ENCODE data around the gene CD80. TPM values are rescaled to one million over a fixed set of nuclear protein-coding genes. Genes with fewer than 3 reads are reported as not detected.
A peak's percentile ranks its signal among the peaks of the same experiment; 100 is the strongest.
"Not testable (repeated sequence)": the region's sequence is repeated elsewhere in the genome, so short reads cannot be mapped to it uniquely, and the experiment has no call there.

CD80 gene, protein sequence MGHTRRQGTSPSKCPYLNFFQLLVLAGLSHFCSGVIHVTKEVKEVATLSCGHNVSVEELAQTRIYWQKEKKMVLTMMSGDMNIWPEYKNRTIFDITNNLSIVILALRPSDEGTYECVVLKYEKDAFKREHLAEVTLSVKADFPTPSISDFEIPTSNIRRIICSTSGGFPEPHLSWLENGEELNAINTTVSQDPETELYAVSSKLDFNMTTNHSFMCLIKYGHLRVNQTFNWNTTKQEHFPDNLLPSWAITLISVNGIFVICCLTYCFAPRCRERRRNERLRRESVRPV
- under 1 TPM; 0.10 to 0.21 TPM for total RNA-seq
- long read RNA-seq = 0 reads

DNA sequence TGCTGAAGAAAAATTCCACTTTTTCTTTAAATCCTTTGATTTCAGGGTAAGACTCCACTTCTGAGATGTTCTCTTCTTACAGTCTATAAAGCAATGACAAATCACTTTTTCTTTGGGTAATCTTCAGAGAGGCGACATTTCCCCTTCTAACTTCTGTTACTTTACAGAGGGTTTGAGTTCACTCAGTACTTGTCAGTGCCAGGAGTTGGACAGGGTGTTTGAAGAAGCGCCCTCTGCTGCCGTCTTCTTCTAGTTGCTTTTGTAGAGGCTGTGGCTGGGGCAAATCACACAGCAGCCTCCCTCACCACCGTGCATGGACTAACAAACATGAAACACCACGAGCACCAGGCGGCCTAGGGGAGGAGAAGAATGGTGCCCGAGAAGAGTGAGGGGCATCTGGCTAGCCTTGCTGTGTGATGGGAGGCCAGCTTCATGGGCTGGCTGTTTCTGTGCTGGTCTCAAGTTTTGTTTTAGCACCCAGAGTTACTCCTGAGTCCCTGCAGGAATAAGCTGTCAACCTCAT lies at the start of gene CD80:
Gene CD80 (minus strand): TSS at position 174 of the 523 bp plus-strand sequence. CDS start 1,886 bp downstream, outside the sequence.
- DNase-seq (peak; percentile 55), ATAC-seq (peak; percentile 80 to 81)
- intact Hi-C loops (cut with DNase I) = no loop called here

DNA sequence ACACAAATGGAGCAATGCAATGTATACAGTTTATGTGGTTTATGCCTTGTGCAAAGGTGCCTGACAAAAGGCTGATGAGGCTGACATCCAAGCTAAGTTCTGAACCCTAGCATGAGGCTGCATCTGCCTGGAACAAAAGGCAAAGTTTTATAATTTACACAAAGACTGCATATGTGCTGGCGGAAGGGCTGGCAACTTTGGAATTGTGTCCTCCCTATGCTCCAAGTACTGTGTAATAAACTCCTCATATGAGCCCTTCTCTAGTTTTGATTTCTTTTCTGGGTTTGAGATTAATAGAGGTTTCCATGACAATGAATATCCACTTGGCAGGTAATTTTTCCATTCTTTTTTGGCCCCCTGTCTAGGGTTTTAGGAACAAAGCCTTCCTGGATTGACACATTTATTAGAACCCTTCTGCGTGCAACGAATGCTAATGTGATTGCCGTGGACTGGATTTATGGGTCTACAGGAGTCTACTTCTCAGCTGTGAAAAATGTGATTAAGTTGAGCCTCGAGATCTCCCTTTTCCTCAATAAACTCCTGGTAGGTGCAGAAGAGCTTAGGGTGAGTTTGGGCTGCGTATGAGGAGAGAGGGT lies 49.1 kb upstream of the CD80 start:
- ATAC-seq = no peak
- intact Hi-C loops (cut with DNase I) = no loop called here
- no peak for DNase-seq

DNA sequence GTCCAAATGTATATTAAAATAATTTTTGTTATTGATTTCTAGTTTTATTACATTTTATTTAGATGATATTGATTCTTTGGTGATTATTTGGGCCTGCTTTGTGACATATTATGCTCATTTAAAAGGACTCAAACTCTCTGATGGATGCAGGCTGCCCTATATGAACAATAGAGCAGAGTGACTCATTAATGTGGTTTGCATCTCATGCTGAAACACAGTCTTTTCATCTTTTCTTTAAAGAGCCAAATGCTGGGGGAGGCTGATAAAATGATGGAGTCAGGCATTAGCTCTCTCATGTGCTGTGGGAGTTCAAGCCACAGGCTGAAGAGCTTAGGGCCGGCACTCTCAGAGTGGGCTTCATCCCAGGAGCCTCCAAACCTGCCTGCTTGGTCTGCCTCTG lies 45.5 kb upstream of the CD80 start:
- DNase-seq = no peak
- intact Hi-C loops (cut with DNase I) = loop anchor here in 1 of 2 donors (5.0 kb wide), 1 partner anchor 32 kb away; no protein-coding TSS in a partner anchor
- no peak for ATAC-seq

DNA sequence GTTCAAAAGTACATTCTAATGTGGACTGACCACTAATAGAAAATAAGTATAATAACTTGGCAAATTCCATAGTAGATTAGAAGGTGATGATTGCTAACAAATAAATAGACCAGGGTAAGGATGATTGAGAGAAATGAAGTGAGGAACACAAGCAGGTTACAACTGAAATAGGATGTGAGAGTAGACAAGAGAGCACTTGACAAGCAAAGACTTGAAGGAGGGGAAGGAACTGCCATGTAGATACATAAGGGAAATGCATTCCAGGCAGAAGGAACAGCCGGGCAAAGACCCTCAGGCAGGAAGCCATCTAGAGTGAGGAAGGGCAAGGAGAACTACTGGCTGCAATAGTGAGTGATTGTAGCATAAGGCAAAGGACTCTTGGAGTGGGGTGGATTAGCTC lies 43.3 kb upstream of the CD80 start:
- DNase-seq = no peak
- intact Hi-C loops (cut with DNase I) = loop anchor here in 1 of 2 donors (5.0 kb wide), 1 partner anchor 35 kb away; no protein-coding TSS in a partner anchor

DNA sequence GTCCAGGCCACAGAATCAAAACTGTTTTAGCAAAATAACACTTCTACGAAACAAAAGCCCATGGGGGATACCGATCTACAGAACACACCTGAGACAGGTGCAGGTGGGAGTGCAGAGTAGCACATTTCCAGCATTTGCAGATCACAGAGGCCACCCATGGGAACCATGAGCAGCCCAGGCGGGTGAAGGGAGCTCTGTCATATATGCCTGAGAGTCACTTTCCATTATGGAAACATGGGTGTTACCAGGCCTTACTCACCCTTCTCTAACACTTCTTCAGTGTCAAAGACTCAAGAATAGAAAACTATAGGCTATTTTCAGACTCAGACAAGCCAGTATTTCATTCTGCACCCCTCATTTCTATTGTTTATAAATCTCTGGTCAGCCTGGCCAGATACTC lies 41.7 kb upstream of the CD80 start:
- intact Hi-C loops (cut with DNase I) = loop anchor here in 1 of 2 donors (5.0 kb wide), 1 partner anchor 36 kb away; no protein-coding TSS in a partner anchor
- DNase-seq (no peak), ATAC-seq (peak; percentile 25 to 74)

More for the DNA sequence above, 43.3 kb upstream of the CD80 start:
- ATAC-seq = no peak

DNA sequence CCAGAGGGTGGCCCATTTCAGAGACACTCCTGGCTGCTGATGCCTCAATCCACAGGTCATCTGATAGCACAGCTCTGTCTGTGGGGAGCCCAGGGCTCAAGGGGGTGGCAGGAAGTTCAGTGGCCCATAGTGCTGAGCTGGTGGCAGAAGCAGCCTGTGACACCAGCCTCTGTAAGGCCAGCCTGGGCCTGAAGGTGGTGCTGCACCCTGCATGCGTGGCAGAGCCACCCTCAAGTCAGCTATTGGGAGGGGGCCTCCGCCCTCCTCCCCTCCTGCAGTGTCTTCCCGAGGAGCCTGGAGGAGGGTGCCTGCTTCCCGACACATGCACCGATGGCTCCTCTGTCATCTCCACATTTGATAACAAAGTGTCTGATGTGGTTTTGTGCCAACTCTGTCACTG lies 41.3 kb upstream of the CD80 start:
- ATAC-seq = peak; percentile 86 to 88
- DNase-seq = peak; percentile 33
- intact Hi-C loops (cut with DNase I) = loop anchor here in 1 of 2 donors (5.0 kb wide), 1 partner anchor 37 kb away; no protein-coding TSS in a partner anchor

DNA sequence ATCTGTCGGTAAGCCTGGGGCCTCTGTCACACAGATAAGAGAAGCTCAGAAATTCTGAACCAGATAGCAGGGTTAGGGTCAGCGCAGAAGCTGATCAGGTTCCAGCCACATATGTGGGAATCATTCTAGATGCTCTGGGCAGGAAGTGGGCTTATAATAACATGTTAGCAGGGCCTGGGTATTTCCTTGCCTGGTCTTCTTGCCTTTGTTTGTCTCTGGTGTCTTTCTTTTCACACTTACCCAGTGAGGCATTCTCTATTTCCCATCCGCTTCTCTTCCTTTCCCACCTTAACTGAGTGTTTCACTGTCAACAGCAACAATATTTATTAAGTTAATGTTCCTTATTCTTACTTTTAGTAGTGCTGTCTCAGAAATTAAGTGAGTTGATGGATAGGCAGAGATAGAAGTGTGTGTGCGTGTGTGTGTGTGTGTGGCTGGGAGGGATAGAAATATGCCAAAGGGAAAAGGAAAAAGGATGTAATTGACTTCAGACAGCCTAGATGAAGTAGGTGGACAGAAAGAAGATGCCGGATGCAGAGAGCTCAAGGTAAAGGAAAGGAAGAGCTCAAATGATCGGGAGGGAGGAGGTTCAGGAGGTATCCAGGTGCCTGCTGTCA lies 40.3 kb upstream of the CD80 start:
- intact Hi-C loops (cut with DNase I) = loop anchor here in 1 of 2 donors (5.0 kb wide), 1 partner anchor 38 kb away; no protein-coding TSS in a partner anchor
- ATAC-seq (no peak), DNase-seq (no peak)

DNA sequence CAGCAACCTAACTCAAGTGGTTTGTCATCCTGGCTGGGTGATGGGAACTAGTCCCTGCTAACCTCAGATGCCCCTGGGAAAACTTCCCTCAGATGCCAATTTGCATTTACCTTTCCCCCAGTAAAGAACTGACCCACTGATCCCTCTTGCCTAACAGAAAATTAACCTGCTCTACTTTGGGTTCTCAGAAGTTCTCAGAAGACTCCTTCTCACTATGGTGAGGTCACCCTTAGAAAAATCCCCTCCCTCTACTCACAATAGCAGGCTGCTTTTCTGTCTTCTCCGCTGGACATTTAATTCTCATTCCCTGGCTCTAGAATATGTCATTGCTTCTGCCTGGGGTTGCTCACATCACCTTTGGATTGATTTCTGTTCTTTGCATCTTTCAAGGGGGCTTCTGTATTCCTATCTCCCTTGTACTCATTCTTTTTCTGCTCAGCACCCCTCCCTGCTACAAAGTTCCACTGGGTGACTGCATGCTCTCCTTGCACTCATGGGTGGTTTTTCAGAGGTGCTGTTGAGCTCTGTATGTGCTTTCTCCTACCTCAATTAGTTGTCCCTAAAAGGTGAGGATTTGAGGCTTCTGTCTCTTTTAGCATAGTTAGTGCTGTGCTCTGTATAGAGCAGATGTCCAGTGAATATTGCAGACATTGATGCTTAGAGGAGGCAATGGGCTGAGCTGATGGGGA lies 39.1 kb upstream of the CD80 start:
- DNase-seq = no peak
- intact Hi-C loops (cut with DNase I) = no loop called here
- ATAC-seq = no peak

DNA sequence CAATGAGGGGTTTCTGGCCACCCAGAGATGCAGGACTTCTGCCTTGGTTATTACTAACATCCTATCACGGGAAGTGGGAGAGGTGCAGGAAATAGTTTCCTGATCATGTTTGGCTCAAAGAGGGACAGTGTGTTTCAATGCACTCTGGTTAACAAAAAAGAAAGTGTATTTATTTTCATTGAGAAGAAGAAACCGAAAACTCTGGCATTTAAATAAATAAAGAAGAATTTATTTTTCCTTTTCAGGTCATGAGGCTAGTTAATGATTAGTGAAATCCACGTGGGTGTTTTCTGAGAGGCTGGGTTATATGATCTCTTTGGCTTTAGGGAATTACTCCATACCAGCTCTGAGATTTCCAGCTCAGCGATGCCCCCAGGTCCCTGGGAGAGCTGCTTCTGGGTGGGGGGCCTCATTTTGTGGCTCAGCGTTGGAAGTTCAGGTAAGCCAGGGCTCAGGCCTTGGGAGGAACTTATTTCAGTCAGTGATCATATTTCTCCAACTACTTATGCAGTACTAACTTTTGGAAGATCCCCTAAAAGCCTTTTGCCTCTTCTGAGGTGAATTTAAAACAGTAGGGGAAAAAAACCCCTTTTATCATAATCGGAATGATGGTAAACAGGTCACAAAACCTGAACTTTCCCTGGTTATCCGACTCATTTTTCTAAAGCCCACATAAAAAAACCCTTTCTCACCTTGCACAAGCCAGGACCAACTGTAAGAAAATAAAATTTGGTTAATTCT lies 38.3 kb upstream of the CD80 start, which contains the start of gene PLA1A:
Gene PLA1A (plus strand): TSS at position 338 of the 741 bp plus-strand sequence. CDS start 29 bp downstream, at position 367.
- intact Hi-C loops (cut with DNase I) = no loop called here
- DNase-seq = no peak
- ATAC-seq = peak in 1 of 2 donors; percentile 13

DNA sequence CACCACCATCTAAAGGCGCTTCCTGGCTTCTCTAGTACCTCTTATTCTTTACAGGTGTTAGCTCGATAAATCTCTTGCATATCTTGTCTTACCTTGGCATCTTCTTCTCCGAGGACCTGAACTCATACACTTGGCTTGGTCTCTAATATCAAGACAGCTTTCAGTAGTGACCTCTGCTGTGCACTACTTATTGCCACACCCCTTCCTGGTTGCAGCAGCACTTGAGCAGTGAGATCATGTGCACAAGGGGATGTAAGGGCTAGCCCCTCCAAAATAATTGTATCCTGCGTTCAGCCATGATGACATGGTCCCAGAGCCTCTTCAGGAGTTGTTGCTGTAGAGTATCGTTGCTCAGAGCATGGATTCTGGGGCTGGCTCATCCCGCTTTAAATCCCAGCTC lies 37.0 kb upstream of the CD80 start:
- intact Hi-C loops (cut with DNase I) = no loop called here
- ATAC-seq (no peak), DNase-seq (no peak)

DNA sequence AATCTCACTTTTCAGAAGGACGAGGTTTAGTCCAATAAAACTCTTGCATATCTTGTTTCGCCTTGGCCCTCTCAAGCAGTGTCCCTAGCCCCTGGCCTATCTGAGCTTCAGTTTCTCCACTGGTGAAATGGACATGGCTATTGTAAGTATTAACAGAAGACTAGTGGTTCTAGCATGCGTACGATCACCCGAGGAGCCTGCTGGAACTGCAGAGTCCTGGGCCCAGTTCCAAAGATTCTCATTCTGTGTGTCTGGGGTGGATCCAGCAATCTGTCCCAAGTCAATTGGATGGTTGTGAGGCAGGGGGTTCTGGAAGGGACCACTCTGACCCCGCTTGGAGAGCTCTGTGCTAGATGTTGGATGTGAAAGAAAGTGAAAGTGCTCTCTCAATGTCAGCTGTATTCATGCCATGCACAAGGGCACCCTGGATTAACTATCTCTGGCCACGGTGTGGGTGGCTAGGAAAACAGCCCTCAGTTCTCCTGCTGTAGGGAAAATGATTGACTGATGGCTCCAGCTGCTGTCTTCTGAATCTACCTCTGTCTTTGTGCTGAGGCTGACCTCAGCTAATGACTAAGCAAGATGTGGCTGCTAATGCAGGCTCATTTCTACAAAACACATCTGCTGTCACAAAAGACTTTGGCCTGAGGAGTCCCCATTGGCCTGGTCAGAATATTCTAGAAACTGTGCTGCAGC lies 36.4 kb upstream of the CD80 start:
- intact Hi-C loops (cut with DNase I) = no loop called here
- no peak for DNase-seq
- ATAC-seq = peak; percentile 22 to 38

DNA sequence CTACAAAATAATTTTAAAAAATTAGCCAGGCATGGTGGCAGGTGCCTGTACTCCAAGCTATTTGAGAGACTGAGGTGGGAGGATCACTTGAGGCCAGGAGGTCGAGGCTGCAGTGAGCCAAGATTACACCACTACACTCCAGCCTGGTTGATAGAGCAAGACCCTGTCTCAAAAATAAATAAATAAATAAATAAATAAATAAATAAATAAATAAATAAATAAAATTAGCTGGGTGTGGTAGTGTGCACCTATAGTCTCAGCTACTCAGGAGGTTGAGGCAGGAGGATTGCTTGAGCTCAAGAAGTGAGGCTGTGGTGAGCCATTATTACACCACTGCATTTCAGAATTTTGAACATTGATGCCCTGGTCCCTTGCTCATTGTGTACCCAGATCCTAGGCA lies 35.5 kb upstream of the CD80 start:
- ATAC-seq; intact Hi-C loops (cut with DNase I); DNase-seq: not testable (repeated sequence)

DNA sequence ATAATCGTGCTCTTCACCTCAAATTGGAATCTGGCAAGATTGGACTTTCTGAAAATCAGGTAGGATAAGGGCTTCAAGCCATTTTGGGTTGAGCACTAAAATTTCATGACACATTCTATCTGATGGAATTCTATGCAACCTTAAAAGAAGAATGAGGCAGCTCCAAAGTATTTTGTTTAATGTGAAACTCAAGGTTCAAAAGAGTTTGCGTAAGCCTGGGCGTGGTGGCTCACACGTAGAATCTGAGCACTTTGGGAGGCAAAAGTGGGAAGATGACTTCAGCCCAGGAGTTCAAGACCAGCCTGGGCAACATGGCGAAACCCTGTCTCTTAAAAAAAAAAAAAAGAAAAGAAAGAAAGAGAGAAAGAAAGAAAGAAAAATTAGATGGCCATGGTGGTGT lies 34.7 kb upstream of the CD80 start:
- intact Hi-C loops (cut with DNase I) = no loop called here
- ATAC-seq = no peak

DNA sequence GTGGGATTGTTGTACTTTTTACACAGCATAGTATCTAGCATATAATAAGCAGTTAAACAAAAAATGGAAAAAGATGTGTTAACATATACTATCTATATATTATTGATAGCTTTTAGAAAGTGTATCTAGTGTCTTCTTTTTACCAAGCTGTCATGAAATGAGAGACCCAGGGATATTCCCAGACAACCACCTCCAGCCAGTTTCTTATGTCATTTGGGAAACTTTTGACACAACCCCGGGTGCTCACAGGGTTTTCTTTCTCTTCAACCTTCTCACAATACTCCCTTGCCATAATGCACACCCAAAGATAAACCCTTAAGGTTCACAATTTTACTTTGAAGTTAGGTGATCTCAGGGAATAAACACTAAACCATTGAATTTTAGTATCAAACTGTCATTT lies 33.4 kb upstream of the CD80 start:
- ATAC-seq = no peak
- DNase-seq = no peak
- intact Hi-C loops (cut with DNase I) = no loop called here

More for the DNA sequence above, 34.7 kb upstream of the CD80 start:
- DNase-seq = no peak

DNA sequence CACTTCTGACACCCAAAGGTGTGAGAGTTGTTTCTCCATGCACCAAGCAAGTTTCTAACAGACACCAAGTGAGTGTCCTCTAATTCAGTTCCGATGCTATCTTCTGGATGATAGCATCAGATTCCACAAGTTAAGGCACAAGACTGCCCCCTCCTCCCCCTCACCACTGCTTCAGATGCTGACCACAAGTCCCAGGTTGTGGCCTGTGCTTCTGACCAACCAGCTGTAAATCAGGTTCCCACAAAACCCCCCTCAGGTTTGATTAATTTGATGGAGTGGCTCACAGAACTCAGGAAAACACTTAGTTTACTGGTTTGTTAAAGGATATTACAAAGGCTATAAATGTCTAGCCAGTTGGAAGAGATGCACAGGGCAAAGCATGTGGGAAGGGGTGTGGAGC lies 31.3 kb upstream of the CD80 start:
- intact Hi-C loops (cut with DNase I) = no loop called here
- no peak for DNase-seq
- no peak for ATAC-seq

DNA sequence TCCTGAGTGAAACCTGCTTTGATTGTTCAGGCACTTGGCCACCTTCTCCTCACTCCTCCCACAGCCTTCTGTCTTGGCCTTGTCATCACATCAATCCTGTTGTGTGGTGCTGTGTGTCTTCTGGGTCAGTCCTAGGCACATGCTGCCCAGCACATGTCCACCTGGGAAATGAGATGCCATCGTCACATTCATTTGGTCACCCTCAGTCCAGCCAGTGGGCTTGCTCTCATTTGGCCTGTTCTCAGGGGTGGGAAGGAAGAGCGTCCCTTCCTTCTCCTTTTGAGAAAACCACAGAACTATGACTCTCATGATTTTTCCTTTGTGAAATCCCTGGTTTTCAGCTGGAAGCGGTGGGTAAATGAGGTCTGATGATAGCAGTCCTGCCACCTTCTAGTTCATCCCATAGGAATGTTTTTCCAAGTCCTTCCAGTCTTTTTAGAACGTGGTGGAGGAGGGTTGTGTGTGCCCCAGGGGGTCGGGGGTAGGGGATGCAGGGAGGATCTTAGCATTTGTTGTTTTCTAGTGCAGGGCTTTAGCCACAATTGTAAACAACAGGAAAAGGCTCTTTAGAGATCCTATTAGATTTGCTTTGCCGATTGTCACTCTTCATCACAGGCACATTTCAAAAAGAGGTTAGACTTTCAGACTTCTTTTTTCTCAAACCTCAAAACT lies 29.8 kb upstream of the CD80 start:
- peak; percentile 53 to 64 for ATAC-seq
- intact Hi-C loops (cut with DNase I) = no loop called here

DNA sequence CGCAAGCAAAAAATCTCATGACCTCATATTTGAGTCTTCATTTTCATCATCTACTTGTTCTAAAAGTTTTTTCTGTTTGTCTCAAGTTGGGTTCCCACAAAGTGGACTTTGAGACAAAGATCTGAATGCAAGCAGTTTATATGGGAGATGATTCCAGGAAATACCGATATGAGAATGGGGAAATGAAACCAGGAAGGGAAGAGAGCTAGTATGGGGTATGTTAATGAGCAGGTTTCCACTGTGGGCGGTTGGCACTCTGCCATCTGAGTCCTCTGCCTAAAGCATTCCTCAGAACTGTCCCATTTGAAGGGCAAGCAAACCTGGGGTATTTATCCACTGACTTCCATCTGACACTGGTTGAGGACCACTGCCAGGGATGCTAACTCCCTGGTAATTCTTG lies 28.7 kb upstream of the CD80 start:
- peak; percentile 66 for DNase-seq
- intact Hi-C loops (cut with DNase I) = no loop called here
- peak; percentile 56 to 79 for ATAC-seq

More for the DNA sequence above, 29.8 kb upstream of the CD80 start:
- no peak for DNase-seq

Data from left cardiac atrium (tissue), 4 donors.